Epidermal melanocyte (primary cell): Measurements from ENCODE around the gene CCM2.
"Not testable (repeated sequence)": the region's sequence is repeated elsewhere in the genome, so short reads cannot be mapped to it uniquely, and the experiment has no call there.

ENCODE experiments used
- DNase-seq: peaks from one replicate; pipeline ENCODE4 v3.0.0; 2011; ENCODE audit warnings: low spot score; ENCODE audit not compliant: insufficient read length

CCM2 gene

DNA sequence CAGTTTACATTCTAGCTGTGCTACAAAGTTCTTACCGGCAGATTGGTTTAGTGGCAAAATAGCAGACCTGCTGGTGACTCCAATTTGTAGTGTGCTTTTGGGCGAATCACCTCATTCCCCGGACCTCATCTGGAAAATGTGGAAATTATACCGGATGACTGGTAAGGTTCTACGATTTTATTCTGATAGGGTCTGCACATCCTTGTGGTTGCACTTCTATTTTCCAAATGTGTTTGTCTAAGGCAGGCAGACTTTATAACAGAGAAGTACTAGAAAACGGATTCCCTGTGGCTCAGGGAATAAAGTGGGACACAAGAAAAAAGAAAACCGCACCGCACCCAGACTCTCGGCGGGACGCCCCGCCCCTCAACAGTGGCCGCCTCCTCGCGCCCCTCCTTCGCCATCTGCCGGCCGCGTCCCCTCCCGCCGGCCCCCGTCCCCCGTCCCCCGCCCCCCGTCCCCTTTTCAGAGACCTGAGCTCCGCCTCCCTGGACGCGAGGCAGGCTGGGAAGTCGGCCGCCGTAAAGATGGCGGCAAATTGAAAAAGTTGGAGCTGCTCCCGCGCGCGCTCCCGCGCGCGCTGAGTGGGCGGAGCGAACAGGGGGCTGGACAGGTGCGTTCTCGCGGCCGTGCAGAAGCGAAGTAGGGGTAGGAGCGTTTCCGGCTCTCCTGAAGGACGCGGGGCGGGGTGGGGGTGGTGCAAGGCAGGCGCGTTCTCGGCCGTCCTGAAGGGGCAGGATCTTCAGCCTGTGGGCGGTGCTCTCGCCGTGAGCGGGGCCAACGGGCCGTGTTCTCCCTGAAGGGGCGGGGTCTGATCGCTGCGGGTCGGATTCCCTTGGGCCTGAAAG, 532 bp upstream of the CCM2 start:
- peak; percentile 88 for DNase-seq

DNA sequence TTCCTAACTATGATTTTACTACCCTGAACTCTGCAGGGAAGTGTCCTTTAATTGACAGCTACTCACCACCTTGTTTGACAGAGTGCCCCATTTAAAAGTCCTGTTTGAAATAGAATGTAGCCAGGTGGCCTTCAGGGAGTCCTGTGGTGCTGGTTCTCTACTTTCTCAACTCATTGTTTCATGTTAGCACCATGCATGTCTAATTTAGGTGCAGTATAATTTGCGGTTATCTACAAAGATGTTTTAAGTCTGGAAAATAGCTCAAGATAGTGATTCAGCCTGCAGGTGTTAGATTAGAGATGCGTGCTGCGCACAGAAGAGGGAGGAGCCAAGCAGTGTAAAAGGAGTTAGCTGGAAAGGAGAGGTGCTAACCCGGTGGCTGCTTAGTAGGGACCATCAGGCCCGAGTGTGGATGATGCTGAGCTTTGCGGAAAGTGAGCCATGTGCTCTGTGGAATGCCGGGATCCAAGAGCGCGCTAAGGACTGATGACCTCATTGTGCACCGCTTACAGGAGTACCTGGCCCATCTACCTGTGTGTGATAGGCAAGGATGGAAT, 1.2 kb downstream of the CCM2 start:
- no peak for DNase-seq

DNA sequence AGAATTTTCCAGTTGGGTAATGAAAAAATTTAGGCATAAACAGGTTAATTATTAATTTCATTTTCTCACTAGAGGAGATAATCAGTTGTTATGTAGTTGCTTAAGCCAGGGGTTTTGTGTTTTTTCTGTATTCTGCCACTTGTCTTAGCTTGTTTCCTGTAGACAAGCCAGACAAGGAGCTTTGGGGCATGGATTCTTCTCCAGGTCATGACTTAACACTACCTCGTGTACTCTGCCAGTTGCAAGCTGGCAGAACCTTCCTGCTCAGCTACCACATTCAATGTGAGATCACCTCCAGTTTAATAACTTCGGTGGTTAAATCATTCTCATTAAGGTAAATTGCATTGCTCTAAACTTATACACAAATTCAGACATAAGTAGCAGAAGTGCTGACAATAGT, 1.8 kb downstream of the CCM2 start:
- no peak for DNase-seq

- DNase-seq = no peak
Observed at GRCh38 chr7:45003789-45004188, 3.8 kb downstream of the CCM2 start.

DNA sequence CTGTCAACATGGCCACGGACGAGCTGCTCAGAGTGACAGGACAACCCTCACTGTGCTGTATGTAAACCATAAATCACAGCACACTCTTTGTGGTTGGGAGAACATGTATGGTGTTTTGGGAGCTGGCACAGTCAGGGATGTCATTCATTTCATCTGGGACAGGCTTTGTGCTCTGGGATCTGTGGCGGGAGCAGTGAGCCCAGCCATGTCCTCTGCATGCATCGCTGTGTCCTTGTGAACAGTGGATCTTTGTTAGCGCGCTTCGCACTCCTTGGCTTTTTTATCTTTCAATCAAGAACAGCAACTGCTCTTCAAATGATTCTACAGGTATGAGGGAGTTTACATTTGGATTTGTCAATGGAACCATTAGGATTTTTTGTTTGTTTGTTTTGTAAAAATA, 7.1 kb downstream of the CCM2 start:
- no peak for DNase-seq

GRCh38 chr7:45007571-45008328, 7.7 kb downstream of the CCM2 start:
- DNase-seq = no peak

GRCh38 chr7:45013465-45013967, 13.5 kb downstream of the CCM2 start:
- no peak for DNase-seq

DNA sequence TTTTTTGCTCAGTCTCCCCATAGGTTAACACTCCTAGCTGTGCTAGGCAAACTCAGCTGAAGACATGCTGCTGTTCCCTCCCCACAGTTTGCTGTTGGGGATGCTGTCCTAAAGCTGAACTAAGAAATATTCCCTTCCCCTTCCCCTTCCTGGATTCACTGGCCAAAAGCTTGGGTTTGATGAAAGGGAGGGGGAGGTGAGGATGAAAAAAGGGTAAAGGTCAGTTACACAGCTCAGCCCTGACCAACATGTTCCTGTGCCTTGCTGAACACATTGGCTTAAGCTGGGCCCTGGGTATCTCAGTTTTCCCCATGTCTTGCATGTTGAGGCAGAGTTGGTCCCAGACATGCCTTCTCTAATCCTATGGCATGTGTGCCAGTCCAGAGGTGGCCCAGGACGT, 15.3 kb downstream of the CCM2 start:
- DNase-seq = no peak

GRCh38 chr7:45017253-45017652, 17.3 kb downstream of the CCM2 start:
- DNase-seq = no peak

DNA sequence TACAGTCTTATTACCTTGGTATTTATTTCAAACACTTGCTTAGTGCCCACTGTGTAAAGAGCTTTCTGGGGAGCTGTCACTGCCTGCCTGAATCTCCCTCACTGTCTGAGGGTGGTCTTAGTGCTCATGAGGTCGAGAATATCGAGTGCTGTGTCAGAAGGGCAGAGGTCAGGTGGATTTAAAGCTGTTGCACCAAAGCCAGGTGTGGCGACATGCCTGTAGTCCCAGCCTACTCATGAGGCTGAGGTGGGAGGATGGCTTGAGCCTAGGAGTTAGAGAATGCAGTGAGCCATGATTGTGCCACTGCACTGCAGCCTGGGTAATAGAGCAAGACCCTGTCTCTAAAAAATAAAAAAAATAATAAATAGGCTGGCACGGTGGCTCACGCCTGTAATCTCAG, 20.9 kb downstream of the CCM2 start:
- DNase-seq = no peak

DNA sequence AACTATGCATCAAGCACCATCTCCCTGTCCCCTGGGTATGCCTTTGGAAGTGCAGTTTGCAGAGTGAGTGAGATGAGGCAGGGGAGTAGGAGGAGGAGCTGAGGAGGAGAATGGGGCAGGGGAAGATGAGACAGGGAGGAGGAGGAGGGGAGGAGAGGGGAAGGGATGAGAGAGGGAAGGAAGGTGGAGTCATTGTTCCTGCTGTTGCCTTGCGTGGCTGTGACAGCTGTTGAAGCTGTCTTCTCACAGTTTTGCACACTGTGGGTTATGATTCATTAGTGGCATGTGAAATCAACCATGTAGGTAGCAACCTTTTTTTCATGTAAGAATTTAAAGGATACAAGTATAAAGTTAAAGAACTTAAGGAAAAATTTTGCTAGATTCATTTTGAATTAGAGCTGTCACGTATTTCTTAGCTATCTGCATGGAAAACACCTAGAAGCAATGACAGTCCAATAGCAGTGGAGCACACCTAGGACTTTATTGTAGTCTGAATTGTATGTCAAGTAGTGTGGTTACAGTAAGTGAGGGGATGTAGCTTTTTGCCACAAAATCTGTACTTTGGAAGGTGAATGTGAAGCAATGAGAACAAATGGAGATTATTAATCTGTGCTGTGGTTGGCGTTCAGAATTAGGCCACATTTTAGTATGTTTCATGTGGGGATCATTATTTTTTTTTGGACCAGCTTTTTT, 21.7 kb downstream of the CCM2 start:
- DNase-seq = no peak

GRCh38 chr7:45024126-45024744, 24.2 kb downstream of the CCM2 start:
- DNase-seq = no peak

- DNase-seq = not testable (repeated sequence)
Observed at GRCh38 chr7:45025473-45025872, 25.5 kb downstream of the CCM2 start.

GRCh38 chr7:45026013-45026412, 26.0 kb downstream of the CCM2 start:
- no peak for DNase-seq

DNA sequence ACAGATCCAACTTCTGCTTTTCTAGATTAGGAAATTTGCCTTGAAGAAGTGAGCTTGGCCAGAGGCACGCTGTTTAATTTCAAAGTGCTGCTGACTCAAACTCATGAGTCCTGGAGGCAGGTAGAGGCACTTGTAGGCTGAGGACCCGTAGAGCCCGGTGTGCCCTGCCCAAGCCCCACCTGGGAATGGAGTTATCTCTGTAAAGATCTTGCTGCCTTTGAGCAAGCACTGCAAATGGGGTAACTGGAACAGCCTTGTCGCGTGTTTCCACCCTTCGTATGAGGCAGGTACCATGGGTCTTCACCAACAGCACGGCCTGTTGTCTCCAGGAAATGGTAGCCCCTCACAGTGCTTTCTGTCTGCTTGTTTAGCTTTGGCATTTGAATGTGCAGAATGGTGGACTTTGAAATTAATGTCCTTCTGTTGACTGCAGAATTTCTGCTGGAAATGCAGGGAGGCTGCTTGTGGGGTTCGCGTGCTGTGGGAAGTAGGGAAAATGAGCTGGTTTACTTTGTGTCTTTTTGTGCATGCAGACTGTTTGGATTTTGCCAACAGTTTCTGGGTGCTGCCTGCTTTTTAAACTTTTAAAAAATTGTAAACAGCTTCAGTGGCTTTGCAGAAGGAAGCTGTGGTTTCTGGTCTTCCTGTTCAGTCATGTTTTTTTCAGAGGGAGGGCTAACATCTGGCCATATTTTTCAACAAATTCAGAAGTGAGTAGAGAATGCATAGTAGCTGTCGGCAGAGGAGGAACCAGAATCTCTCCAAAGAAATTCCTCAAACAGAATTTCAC, 27.2 kb downstream of the CCM2 start:
- DNase-seq = no peak

DNA sequence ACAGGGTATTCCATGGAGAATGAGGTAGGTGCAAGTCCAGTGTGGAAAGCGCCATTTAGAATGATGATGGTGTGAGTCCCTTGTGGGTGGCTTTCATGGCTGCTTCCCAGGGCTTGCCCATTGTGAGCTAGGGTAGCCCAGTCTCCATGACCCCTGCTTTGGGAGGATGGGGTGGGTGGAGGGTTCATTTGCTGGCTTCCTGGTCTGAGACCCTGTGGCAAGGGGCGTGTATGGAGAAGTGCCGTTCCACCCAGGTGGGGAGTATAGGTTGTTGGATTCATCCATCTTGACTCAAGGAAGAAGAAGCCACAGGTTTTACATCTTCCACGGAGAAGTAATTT, 27.7 kb downstream of the CCM2 start:
- DNase-seq = no peak

DNA sequence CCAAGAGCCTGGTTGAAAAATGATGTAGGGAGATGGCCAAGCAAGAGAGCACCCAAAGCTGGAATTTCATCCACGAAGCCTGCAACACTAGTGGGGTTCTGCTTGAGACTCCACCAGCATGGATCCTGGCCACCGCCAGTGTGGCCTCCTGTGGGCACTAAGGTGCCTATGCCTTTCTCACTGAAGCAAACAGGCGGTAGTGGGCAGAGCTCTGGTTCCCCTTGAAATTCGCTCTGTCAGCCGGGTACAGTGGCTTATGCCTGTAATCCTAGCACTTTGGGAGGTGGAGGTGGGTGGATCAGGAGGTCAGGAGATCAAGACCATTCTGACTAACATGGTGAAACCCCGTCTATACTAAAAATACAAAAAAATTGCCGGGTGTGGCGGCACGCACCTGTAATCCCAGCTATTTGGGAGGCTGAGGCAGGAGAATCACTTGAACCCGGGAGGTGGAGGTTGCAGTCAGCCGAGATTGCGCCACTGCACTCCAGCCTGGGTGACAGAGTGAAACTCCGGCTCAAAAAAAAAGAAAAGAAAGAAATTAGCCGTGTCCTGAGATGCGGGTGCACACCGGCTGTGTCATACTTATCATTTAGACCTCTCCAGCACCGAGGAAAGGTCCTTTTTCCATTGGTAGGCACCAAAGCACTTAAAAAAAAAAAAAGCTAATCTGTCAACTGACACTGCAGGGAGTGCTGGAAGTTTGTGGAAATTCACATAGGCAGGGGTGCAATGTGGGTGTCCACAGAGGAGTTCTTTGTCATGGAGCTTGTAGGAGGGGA, 28.3 kb downstream of the CCM2 start:
- DNase-seq = no peak

GRCh38 chr7:45028920-45029344, 28.9 kb downstream of the CCM2 start:
- DNase-seq = no peak

- no peak for DNase-seq
Observed at GRCh38 chr7:45031829-45032228, 31.8 kb downstream of the CCM2 start.

- DNase-seq = no peak
Observed at GRCh38 chr7:45032421-45032820, 32.4 kb downstream of the CCM2 start.
